Measurements from ENCODE around the gene GJC1. TPM values are rescaled to one million over a fixed set of nuclear protein-coding genes. Genes with fewer than 3 reads are reported as not detected.

The GJC1 gene
- total and polyA plus RNA-seq, 2 donors from 2014 or later: 1.8 to 6.5 TPM

DNA sequence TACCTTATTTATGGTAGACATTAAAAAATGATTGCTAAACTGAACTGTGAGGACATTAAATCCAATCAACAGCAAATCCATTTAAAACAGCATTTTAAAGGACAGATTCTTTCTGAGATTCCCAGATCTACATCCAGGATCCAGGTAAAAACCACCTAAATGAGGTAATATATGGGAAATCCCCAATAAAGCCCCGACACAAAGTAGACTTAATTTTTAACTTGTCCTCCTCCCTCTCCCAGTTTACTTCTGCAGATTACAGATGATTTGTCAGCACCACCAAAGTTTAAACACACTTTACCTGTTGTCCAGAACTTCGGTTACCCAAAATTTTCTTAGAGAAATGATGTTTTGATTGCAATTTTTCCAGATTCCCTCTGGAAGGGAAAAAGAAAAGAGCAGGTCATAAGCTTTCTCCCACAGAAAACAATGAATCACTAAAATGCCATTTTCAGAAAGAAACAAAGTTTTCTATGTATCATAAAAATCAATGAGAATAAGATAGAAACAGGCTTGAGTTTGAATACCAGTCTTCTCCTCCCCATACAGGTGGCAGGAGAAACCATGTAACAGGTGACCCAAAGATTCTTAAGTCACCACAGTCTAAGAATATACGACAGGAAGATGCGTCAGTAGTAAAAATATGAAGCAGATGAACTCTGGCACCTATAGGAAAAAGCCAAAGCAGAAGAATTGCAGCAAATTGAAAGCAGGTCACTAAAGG lies 22.8 kb downstream of the GJC1 start:
- TF ChIP-seq, protein P1, sequence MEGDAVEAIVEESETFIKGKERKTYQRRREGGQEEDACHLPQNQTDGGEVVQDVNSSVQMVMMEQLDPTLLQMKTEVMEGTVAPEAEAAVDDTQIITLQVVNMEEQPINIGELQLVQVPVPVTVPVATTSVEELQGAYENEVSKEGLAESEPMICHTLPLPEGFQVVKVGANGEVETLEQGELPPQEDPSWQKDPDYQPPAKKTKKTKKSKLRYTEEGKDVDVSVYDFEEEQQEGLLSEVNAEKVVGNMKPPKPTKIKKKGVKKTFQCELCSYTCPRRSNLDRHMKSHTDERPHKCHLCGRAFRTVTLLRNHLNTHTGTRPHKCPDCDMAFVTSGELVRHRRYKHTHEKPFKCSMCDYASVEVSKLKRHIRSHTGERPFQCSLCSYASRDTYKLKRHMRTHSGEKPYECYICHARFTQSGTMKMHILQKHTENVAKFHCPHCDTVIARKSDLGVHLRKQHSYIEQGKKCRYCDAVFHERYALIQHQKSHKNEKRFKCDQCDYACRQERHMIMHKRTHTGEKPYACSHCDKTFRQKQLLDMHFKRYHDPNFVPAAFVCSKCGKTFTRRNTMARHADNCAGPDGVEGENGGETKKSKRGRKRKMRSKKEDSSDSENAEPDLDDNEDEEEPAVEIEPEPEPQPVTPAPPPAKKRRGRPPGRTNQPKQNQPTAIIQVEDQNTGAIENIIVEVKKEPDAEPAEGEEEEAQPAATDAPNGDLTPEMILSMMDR (IDR thresholded peaks at IDR 0.05; ENCODE audit: borderline replicate concordance, extremely low read depth, insufficient read depth): no peak
- no peaks in the 10 kb centered on the region for H3K9me3 ChIP-seq (ENCODE audit: control insufficient read depth in 2 of 3, insufficient read depth in 1 of 3, low read length in 3 of 3)
- DNase-seq: no peak
- H3K27me3 ChIP-seq (ENCODE audit: control insufficient read depth, insufficient read depth, low read length): no peaks in the 10 kb centered on the region
- H3K27ac ChIP-seq (ENCODE audit: low read depth in 2 of 2, low read length in 2 of 2): no peak overlapping the region
- no peak overlapping the region for H3K4me3 ChIP-seq (ENCODE audit: low read length in 3 of 3)
- peaks cover 0 to 6% (median 0%) of the 10 kb centered on the region in 3 donors for H3K36me3 ChIP-seq (ENCODE audit: control insufficient read depth in 2 of 3, insufficient read depth in 3 of 3, low read length in 3 of 3)
- intact Hi-C loops (cut with DNase I): no loop called here
- FAIRE-seq: no peak
- no peaks in the 10 kb centered on the region for H3K4me1 ChIP-seq (ENCODE audit: control insufficient read depth in 2 of 3, insufficient read depth in 2 of 3, low read depth in 1 of 3, low read length in 3 of 3)
- no peak overlapping the region for H3K9ac ChIP-seq (ENCODE audit: low read length in 3 of 3)

DNA sequence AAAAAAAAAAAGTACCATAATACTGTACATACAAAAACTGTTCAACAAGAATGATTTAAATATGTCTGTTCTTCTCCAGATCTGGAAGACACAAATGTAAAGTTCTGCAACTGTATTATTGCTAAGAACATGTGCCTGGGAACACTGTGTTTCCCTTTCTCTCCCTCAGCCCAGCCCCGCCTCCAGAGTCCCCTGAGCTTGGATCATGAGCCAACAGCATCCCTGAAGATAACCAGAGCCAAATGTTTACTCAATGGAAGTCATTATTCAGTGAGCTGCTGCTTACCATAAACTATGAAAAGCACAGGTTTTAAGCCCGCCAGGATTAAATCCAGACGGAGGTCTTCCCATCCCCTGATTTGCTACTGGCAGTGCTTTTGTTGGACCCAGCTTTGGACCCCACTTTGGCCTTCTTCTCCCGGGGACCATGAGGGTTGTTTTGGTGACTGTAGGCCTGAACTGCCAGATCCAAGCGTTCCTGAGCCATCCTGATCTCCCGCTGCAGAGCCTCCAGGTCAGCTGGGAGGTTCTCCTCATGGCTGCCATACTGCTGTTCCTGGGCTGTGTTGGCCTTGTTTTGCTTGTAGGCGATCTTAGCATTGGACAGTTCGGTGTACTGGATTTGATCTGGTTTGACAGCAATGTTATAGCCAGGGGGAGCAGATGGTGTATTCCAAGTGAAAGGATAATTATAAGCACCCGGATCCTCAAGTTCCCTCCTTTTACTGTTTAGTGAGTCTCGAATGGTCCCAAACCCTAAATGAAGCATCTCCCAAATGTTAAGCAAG lies 25.6 kb downstream of the GJC1 start:
- no peaks in the 10 kb centered on the region for H3K9me3 ChIP-seq (ENCODE audit: control insufficient read depth in 2 of 3, insufficient read depth in 1 of 3, low read length in 3 of 3)
- no peak overlapping the region for H3K9ac ChIP-seq (ENCODE audit: low read length in 3 of 3)
- no peaks in the 10 kb centered on the region for H3K4me1 ChIP-seq (ENCODE audit: control insufficient read depth in 2 of 3, insufficient read depth in 2 of 3, low read depth in 1 of 3, low read length in 3 of 3)
- no peaks in the 10 kb centered on the region for H3K27me3 ChIP-seq (ENCODE audit: control insufficient read depth, insufficient read depth, low read length)
- H3K4me3 ChIP-seq (ENCODE audit: low read length in 3 of 3): no peak overlapping the region
- no peak overlapping the region for H3K27ac ChIP-seq (ENCODE audit: low read depth in 2 of 2, low read length in 2 of 2)
- intact Hi-C loops (cut with DNase I): no loop called here
- FAIRE-seq (no peak), DNase-seq (no peak)
- peaks cover 0 to 6% (median 0%) of the 10 kb centered on the region in 3 donors for H3K36me3 ChIP-seq (ENCODE audit: control insufficient read depth in 2 of 3, insufficient read depth in 3 of 3, low read length in 3 of 3)
- TF ChIP-seq, protein P1 (IDR thresholded peaks at IDR 0.05; ENCODE audit: borderline replicate concordance, extremely low read depth, insufficient read depth): no peak

DNA sequence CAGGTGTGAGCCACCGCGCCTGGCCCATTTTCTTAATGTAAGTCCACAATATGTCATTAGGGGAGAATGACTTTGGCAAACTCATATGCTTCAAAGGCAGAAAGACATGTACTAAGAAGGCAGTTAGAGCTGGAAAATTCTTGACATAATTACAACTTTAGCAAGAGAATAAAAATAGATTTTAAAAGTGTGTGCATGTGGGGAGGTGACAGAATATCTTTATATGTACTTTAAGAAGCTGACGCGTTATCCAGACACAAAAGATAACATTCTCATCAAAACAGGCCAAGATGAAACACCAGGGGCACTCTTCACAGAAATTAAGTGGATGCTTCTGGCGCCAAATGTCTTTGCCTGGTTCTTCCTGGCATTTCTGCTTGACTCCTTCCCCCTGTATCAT lies 28.2 kb downstream of the GJC1 start:
- H3K27ac ChIP-seq (ENCODE audit: low read depth in 2 of 2, low read length in 2 of 2): no peak overlapping the region
- FAIRE-seq (no peak), DNase-seq (no peak)
- H3K4me3 ChIP-seq (ENCODE audit: low read length in 3 of 3): no peak overlapping the region
- H3K27me3 ChIP-seq (ENCODE audit: control insufficient read depth, insufficient read depth, low read length): no peaks in the 10 kb centered on the region
- H3K4me1 ChIP-seq (ENCODE audit: control insufficient read depth in 2 of 3, insufficient read depth in 2 of 3, low read depth in 1 of 3, low read length in 3 of 3): no peaks in the 10 kb centered on the region
- TF ChIP-seq, protein P1 (IDR thresholded peaks at IDR 0.05; ENCODE audit: borderline replicate concordance, extremely low read depth, insufficient read depth): no peak
- intact Hi-C loops (cut with DNase I): no loop called here
- no peaks in the 10 kb centered on the region for H3K9me3 ChIP-seq (ENCODE audit: control insufficient read depth in 2 of 3, insufficient read depth in 1 of 3, low read length in 3 of 3)
- H3K9ac ChIP-seq (ENCODE audit: low read length in 3 of 3): no peak overlapping the region
- H3K36me3 ChIP-seq (ENCODE audit: control insufficient read depth in 2 of 3, insufficient read depth in 3 of 3, low read length in 3 of 3): peaks cover 0 to 6% (median 0%) of the 10 kb centered on the region in 3 donors
